H9 (cell line): ENCODE data around the gene PCCA. TPM values are rescaled to one million over a fixed set of nuclear protein-coding genes. Genes with fewer than 3 reads are reported as not detected.
A peak's percentile ranks its signal among the peaks of the same experiment; 100 is the strongest.

ENCODE experiments used
- DNase-seq: peaks from one replicate; pipeline ENCODE4 v3.0.0-alpha.2; 2017
- H2AFZ ChIP-seq: one replicate; pipeline ENCODE4 v1.6.1; 2013; ENCODE audit warnings: mild to moderate bottlenecking, low read length, control low read depth, moderate library complexity
- H2AK5ac ChIP-seq: 2 replicates; pipeline ENCODE4 v1.6.1; 2013; ENCODE audit warnings: low read length, control low read depth, mixed read lengths; ENCODE audit not compliant: insufficient read length
- H2BK120ac ChIP-seq: one replicate; pipeline ENCODE4 v1.6.1; 2013; ENCODE audit warnings: low read depth, mild to moderate bottlenecking, low read length, control low read depth, inconsistent platforms; ENCODE audit not compliant: poor library complexity, severe bottlenecking
- H2BK12ac ChIP-seq: 2 replicates; pipeline ENCODE4 v1.6.1; 2013; ENCODE audit warnings: low read length, control low read depth, mixed read lengths, low read depth; ENCODE audit not compliant: insufficient read length
- H2BK15ac ChIP-seq: 2 replicates; pipeline ENCODE4 v1.6.1; 2013; ENCODE audit warnings: low read depth, low read length, control low read depth
- H2BK20ac ChIP-seq: one replicate; pipeline ENCODE4 v1.6.1; 2013; ENCODE audit warnings: low read depth, mild to moderate bottlenecking, low read length, control low read depth, inconsistent platforms; ENCODE audit not compliant: poor library complexity, severe bottlenecking
- H2BK5ac ChIP-seq: 2 replicates; pipeline ENCODE4 v1.6.1; 2013; ENCODE audit warnings: low read length, control low read depth, mixed read lengths; ENCODE audit not compliant: insufficient read length
- H3K14ac ChIP-seq: 2 replicates; pipeline ENCODE4 v1.6.1; 2013; ENCODE audit warnings: low read length, control low read depth; ENCODE audit not compliant: insufficient read depth
- H3K18ac ChIP-seq: 2 replicates; pipeline ENCODE4 v1.6.1; 2013; ENCODE audit warnings: low read depth, mild to moderate bottlenecking, mixed read lengths, low read length, control low read depth; ENCODE audit not compliant: insufficient read length
- H3K23ac ChIP-seq: 2 replicates; pipeline ENCODE4 v1.6.1; 2013; ENCODE audit warnings: low read length, control low read depth, mixed read lengths, low read depth; ENCODE audit not compliant: insufficient read length
- H3K23me2 ChIP-seq: 2 replicates; pipeline ENCODE4 v1.6.1; 2013; ENCODE audit warnings: low read depth, mild to moderate bottlenecking, mixed read lengths, low read length, control low read depth; ENCODE audit not compliant: insufficient read length, poor library complexity, severe bottlenecking
- H3K27ac ChIP-seq: 2 replicates; pipeline ENCODE4 v1.5.1; 2013; ENCODE audit warnings: low read length, control low read depth, mixed read lengths, low read depth; ENCODE audit not compliant: insufficient read length
- H3K27me3 ChIP-seq: 2 replicates; pipeline ENCODE4 v1.6.1; 2013; ENCODE audit warnings: low read length, control low read depth, inconsistent platforms; ENCODE audit not compliant: insufficient read depth
- H3K4ac ChIP-seq: 2 replicates; pipeline ENCODE4 v1.6.1; 2013; ENCODE audit warnings: low read depth, mild to moderate bottlenecking, control low read depth, inconsistent platforms, low read length, moderate library complexity
- H3K4me1 ChIP-seq: 2 replicates; pipeline ENCODE4 v1.6.1; 2013; ENCODE audit warnings: low read length, control low read depth, inconsistent platforms; ENCODE audit not compliant: insufficient read depth
- H3K4me2 ChIP-seq: 2 replicates; pipeline ENCODE4 v1.6.1; 2013; ENCODE audit warnings: low read length, control low read depth, mixed read lengths; ENCODE audit not compliant: insufficient read length, insufficient read depth
- H3K56ac ChIP-seq: 2 replicates; pipeline ENCODE4 v1.6.1; 2013; ENCODE audit warnings: low read depth, mild to moderate bottlenecking, mixed read lengths, low read length, control low read depth; ENCODE audit not compliant: insufficient read length
- H3K79me1 ChIP-seq: 2 replicates; pipeline ENCODE4 v1.6.1; 2013; ENCODE audit warnings: low read depth, mild to moderate bottlenecking, moderate library complexity, low read length, control low read depth, inconsistent platforms; ENCODE audit not compliant: insufficient read depth, poor library complexity, severe bottlenecking
- H3K79me2 ChIP-seq: 2 replicates; pipeline ENCODE4 v1.6.1; 2013; ENCODE audit warnings: low read length, control low read depth, inconsistent platforms; ENCODE audit not compliant: insufficient read depth
- H3K9ac ChIP-seq: 2 replicates; pipeline ENCODE4 v1.6.1; 2013; ENCODE audit warnings: low read length, control low read depth, mixed read lengths; ENCODE audit not compliant: insufficient read length; ENCODE audit errors: extremely low read depth
- H3K9me3 ChIP-seq: one replicate; pipeline ENCODE4 v1.6.1; 2013; ENCODE audit warnings: low read depth, low read length, inconsistent platforms; ENCODE audit not compliant: control insufficient read depth
- H3T11ph ChIP-seq: one replicate; pipeline ENCODE4 v1.6.1; 2013; ENCODE audit warnings: mild to moderate bottlenecking, low read length, control low read depth, inconsistent platforms
- H4K20me1 ChIP-seq: one replicate; pipeline ENCODE4 v1.6.1; 2013; ENCODE audit not compliant: control insufficient read depth, insufficient read length, insufficient read depth
- H4K5ac ChIP-seq: 2 replicates; pipeline ENCODE4 v1.6.1; 2013; ENCODE audit warnings: low read depth, mild to moderate bottlenecking, mixed read lengths, low read length, control low read depth; ENCODE audit not compliant: insufficient read length
- H4K8ac ChIP-seq: replicated peaks from 2 replicates; pipeline ENCODE4 v1.6.1; 2013; ENCODE audit warnings: low read length, control low read depth, mixed read lengths, low read depth; ENCODE audit not compliant: insufficient read length
- H4K91ac ChIP-seq: 2 replicates; pipeline ENCODE4 v1.6.1; 2013; ENCODE audit warnings: low read depth, mild to moderate bottlenecking, moderate library complexity, mixed read lengths, low read length, control low read depth; ENCODE audit not compliant: insufficient read length
- H3K27ac Mint-ChIP-seq, 3 experiments: 2 replicates in 2 of 3; 3 replicates in 1 of 3; pipeline ENCODE4 v1.8.0; 2020 to 2021; ENCODE audit warnings: mixed read lengths in 3 of 3, mild to moderate bottlenecking in 1 of 3, moderate library complexity in 1 of 3
- H3K27me3 Mint-ChIP-seq: 2 replicates; pipeline ENCODE4 v1.8.0; 2021; ENCODE audit warnings: low read depth, mild to moderate bottlenecking, moderate library complexity, mixed read lengths
- H3K36me3 Mint-ChIP-seq, 3 experiments: 2 replicates in 2 of 3; 3 replicates in 1 of 3; pipeline ENCODE4 v1.8.0; 2020 to 2021; ENCODE audit warnings: low read depth in 3 of 3, mixed read lengths in 3 of 3; ENCODE audit not compliant: insufficient read depth in 1 of 3
- H3K4me1 Mint-ChIP-seq, 2 experiments: 2 replicates each; pipeline ENCODE4 v1.8.0; 2020; ENCODE audit warnings: mixed read lengths in 2 of 2
- H3K4me3 Mint-ChIP-seq, 2 experiments: 2 replicates in 1 of 2; 3 replicates in 1 of 2; pipeline ENCODE4 v1.8.0; 2020 to 2021; ENCODE audit warnings: mild to moderate bottlenecking in 2 of 2, mixed read lengths in 2 of 2, moderate library complexity in 1 of 2
- H3K9me3 Mint-ChIP-seq, 2 experiments: 2 replicates in 1 of 2; 3 replicates in 1 of 2; pipeline ENCODE4 v1.8.0; 2020; ENCODE audit warnings: mild to moderate bottlenecking in 2 of 2, mixed read lengths in 2 of 2, moderate library complexity in 1 of 2
- WGBS: extraction: QIAGEN DNeasy Blood & Tissue Kit; methylation state at CpG from one replicate; pipeline ENCODE4 v1.1.7; 2013; ENCODE audit warnings: missing lambda C conversion rate, low lambda C conversion rate, mixed read lengths; ENCODE audit not compliant: insufficient read length; ENCODE audit errors: extremely low coverage; 5-methylcytosine and 5-hydroxymethylcytosine counted together
- total RNA-seq: library from RNA; stranded (reverse); gene quantifications from 2 replicates; pipeline ENCODE4 v1.2.1, GENCODE V29; 2021
- TF ChIP-seq, protein P1 (sequence below): fragments of 200-600 bp; sonication (generic); conservative IDR thresholded peaks from 3 replicates; pipeline ENCODE4 v1.8.0; 2021; ENCODE audit warnings: antibody characterized with exemption, mild to moderate bottlenecking

PCCA gene
- total RNA-seq, 1 experiment from 2014 or later, result 56.5 TPM

DNA sequence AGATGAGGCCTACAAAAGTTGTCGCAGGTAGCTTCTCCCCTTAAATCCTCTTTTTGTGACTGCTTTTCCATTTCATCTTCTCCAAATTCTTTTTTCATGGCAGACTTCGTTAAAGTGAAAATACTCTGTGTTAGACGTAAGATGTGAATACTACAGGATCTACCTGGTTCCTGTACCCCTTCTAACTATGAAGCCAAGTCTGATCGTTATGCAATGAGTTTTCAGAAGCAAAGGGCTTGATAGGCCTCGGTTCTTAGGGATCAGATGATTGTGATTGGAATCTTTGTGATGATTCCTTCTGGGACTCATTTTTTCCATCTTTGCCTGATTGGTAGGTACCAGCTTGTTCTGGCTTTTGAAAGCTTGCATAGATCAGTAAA is 86.9 kb downstream of the PCCA start:
- TF ChIP-seq, protein P1, sequence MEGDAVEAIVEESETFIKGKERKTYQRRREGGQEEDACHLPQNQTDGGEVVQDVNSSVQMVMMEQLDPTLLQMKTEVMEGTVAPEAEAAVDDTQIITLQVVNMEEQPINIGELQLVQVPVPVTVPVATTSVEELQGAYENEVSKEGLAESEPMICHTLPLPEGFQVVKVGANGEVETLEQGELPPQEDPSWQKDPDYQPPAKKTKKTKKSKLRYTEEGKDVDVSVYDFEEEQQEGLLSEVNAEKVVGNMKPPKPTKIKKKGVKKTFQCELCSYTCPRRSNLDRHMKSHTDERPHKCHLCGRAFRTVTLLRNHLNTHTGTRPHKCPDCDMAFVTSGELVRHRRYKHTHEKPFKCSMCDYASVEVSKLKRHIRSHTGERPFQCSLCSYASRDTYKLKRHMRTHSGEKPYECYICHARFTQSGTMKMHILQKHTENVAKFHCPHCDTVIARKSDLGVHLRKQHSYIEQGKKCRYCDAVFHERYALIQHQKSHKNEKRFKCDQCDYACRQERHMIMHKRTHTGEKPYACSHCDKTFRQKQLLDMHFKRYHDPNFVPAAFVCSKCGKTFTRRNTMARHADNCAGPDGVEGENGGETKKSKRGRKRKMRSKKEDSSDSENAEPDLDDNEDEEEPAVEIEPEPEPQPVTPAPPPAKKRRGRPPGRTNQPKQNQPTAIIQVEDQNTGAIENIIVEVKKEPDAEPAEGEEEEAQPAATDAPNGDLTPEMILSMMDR, result no peak
- H3K79me2 ChIP-seq, result 0 out of 2 replicates have a peak, but pooled peaks cover 4% of the 10 kb centered on the region
- no peak overlapping the region for H2BK120ac ChIP-seq
- H3K79me1 ChIP-seq, result no peaks in the 10 kb centered on the region
- H3K4me2 ChIP-seq, result peak overlapping the region; percentile 48
- no peak overlapping the region for H3T11ph ChIP-seq
- Mint-ChIP-seq H3K36me3 (peaks cover 17 to 19% (median 19%) of the 10 kb centered on the region in 3 experiments), H3K4me3 (peak overlapping the region; percentile 1 to 6; a peak in 3 of 5 replicates), H3K27ac (peak overlapping the region; percentile 52 to 96 (median 69); a peak in 6 of 7 replicates), H3K27me3 (no peaks in the 10 kb centered on the region), H3K4me1 (peaks cover 53 to 58% of the 10 kb centered on the region in 2 experiments), H3K9me3 (peaks cover 11 to 12% of the 10 kb centered on the region in 2 experiments)
- no peak overlapping the region for H3K9ac ChIP-seq
- no peak overlapping the region for H2AK5ac ChIP-seq
- no peak overlapping the region for H3K56ac ChIP-seq
- no peaks in the 10 kb centered on the region for H3K23me2 ChIP-seq
- no peaks in the 10 kb centered on the region for H4K20me1 ChIP-seq
- H3K9me3 ChIP-seq, result no peaks in the 10 kb centered on the region
- H3K27ac ChIP-seq, result peak overlapping the region; percentile 3
- no CpG with 5 or more reads among the region's 5 CpGs for WGBS
- no peak overlapping the region for H3K18ac ChIP-seq
- no peak overlapping the region for H2AFZ ChIP-seq
- no peak for DNase-seq
- no peak overlapping the region for H2BK20ac ChIP-seq
- no peak overlapping the region for H2BK12ac ChIP-seq
- no peak overlapping the region for H4K91ac ChIP-seq
- no peak overlapping the region for H3K23ac ChIP-seq
- peaks cover 5% of the 10 kb centered on the region for H3K4me1 ChIP-seq
- no peaks in the 10 kb centered on the region for H3K27me3 ChIP-seq
- H3K4ac ChIP-seq, result no peak overlapping the region
- no peak overlapping the region for H4K5ac ChIP-seq
- H2BK5ac ChIP-seq, result no peak overlapping the region
- H2BK15ac ChIP-seq, result no peak overlapping the region
- H3K14ac ChIP-seq, result no peak overlapping the region
- no peak overlapping the region for H4K8ac ChIP-seq
